LoVo (cell line): ENCODE results near the gene PTPRG.

ENCODE experiments used
- DNase-seq: peaks from one replicate; pipeline ENCODE4 v3.0.0-alpha.2; 2016; ENCODE audit warnings: low spot score

The PTPRG gene

GRCh38 chr3:62237286-62237948 is 676.0 kb downstream of the PTPRG start:
- DNase-seq: no peak

- DNase-seq: no peak
Measured at GRCh38 chr3:62238003-62238402, 676.6 kb downstream of the PTPRG start.

GRCh38 chr3:62238431-62238830 is 677.1 kb downstream of the PTPRG start:
- no peak for DNase-seq

- DNase-seq: no peak
Measured at GRCh38 chr3:62241279-62241678, 679.9 kb downstream of the PTPRG start.

GRCh38 chr3:62242831-62243509 is 681.6 kb downstream of the PTPRG start:
- no peak for DNase-seq

- DNase-seq: no peak
Measured at GRCh38 chr3:62246094-62246493, 684.7 kb downstream of the PTPRG start.

- DNase-seq: no peak
Measured at GRCh38 chr3:62246985-62247384, 685.6 kb downstream of the PTPRG start.

GRCh38 chr3:62248734-62249483 is 687.5 kb downstream of the PTPRG start:
- no peak for DNase-seq

- DNase-seq: no peak
Measured at GRCh38 chr3:62249484-62249776, 688.1 kb downstream of the PTPRG start.

GRCh38 chr3:62249855-62250543 is 688.6 kb downstream of the PTPRG start:
- DNase-seq: no peak

GRCh38 chr3:62252438-62253157 is 691.2 kb downstream of the PTPRG start:
- DNase-seq: no peak

- DNase-seq: no peak
Measured at GRCh38 chr3:62253971-62254370, 692.6 kb downstream of the PTPRG start.

GRCh38 chr3:62255758-62256157 is 694.4 kb downstream of the PTPRG start:
- DNase-seq: no peak

GRCh38 chr3:62259924-62260323 is 698.6 kb downstream of the PTPRG start:
- DNase-seq: no peak

GRCh38 chr3:62260655-62261054 is 699.3 kb downstream of the PTPRG start:
- no peak for DNase-seq

- DNase-seq: no peak
Measured at GRCh38 chr3:62261121-62261520, 699.8 kb downstream of the PTPRG start.

- no peak for DNase-seq
Measured at GRCh38 chr3:62261736-62262135, 700.4 kb downstream of the PTPRG start.

- DNase-seq: no peak
Measured at GRCh38 chr3:62265528-62265927, 704.2 kb downstream of the PTPRG start.

- no peak for DNase-seq
Measured at GRCh38 chr3:62266668-62267283, 705.4 kb downstream of the PTPRG start.

- no peak for DNase-seq
Measured at GRCh38 chr3:62276658-62277180, 715.3 kb downstream of the PTPRG start.

- DNase-seq: no peak
Measured at GRCh38 chr3:62277450-62277849, 716.1 kb downstream of the PTPRG start.
